ENCODE results near the gene MYBBP1A. TPM values are rescaled to one million over a fixed set of nuclear protein-coding genes. Genes with fewer than 3 reads are reported as not detected.
"Not testable (repeated sequence)": the region's sequence is repeated elsewhere in the genome, so short reads cannot be mapped to it uniquely, and the experiment has no call there.

MYBBP1A gene
- total RNA-seq, 1 experiment from 2014 or later, result 177 TPM

DNA sequence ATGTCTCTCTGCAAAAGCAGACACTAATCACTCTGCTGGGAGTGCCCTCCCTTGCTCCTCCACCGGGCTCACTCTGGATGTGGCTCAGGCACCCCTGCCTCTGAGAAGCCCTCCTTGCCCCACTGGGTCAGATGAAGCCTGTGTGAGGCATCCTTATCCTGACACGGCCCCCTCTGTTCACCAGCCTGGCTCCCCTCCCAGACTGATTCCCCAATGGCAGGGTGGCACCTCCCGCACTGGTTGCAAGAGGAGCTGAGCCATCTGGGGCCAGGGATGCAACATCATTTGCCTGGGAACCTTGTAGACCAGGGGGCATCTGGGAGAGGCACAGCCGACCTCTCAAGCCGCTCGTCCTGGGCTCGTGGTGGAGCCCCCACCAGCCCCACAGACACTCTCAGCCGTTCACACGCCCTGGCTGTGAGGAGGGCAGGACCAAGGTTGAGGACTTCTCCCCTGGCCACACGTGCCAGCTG is 35.8 kb upstream of the MYBBP1A start:
- DNase-seq (ENCODE audit: low spot score), result no peak

GRCh38 chr17:4590042-4590441 is 34.9 kb upstream of the MYBBP1A start:
- DNase-seq (ENCODE audit: low spot score), result not testable (repeated sequence)

- DNase-seq (ENCODE audit: low spot score), result no peak
Observed at GRCh38 chr17:4588898-4589625, 33.9 kb upstream of the MYBBP1A start.

DNA sequence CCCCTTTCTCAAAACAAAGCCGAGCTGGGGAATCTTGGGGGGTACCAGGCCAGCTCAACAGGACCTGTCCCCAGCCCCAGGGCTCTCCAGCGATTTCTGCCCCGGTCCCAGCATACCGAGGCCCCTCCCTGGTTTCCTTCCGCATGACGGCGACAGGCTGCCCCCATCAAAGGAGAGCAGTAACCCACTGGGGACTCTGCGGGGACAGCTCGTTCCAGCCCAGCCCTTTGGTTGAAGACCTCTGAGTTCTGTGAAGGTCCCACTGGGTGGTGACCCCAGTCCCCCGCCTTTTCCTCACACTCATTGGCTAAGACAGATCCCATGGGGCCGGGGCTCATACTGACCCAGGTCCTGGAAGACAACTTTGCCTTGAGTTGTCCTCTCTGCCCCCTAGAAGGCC is 33.2 kb upstream of the MYBBP1A start:
- DNase-seq (ENCODE audit: low spot score), result no peak

GRCh38 chr17:4587803-4588202 is 32.6 kb upstream of the MYBBP1A start:
- DNase-seq (ENCODE audit: low spot score), result no peak

GRCh38 chr17:4587195-4587594 is 32.0 kb upstream of the MYBBP1A start:
- DNase-seq (ENCODE audit: low spot score), result no peak

- DNase-seq (ENCODE audit: low spot score), result no peak
Observed at GRCh38 chr17:4586043-4586442, 30.9 kb upstream of the MYBBP1A start.

- DNase-seq (ENCODE audit: low spot score), result no peak
Observed at GRCh38 chr17:4585638-4585994, 30.4 kb upstream of the MYBBP1A start.

- no peak for DNase-seq (ENCODE audit: low spot score)
Observed at GRCh38 chr17:4584917-4585637, 29.9 kb upstream of the MYBBP1A start.

DNA sequence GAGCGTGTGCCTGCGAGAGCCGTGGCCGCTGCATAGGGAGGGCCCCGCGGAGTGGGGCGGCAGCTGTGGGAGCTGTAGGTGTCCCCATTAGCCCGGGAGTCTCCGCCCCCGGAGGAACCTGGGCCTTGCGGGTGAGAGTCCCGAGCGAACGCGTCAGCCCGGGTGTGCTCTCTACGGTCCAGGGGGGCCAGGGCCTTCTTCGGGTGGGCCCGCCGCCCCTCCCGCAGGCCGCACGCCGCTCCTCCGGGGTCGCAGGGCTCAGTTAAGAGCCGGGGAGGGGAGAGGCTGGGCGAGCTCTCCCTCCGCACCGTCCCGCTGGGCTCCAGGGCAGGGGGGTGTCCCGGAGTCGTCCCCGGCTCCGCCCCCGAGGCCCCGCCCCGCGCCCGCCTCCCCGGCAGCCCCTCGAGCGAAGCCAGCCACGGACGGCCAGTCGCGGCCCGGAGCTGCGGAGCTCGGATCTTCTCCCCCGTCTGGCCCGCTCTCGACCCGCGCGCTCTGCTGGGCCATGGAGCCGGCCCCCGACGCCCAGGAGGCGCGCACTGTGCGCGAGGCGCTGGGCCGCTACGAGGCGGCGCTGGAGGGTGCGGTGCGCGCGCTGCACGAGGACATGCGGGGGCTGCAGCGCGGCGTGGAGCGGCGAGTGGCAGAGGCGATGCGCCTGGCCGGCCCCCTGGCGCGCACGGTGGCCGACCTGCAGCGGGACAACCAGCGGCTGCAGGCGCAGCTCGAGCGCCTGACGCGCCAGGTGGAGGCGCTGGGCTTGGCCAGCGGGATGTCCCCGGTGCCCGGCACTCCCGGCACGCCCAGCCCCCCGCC is 29.1 kb upstream of the MYBBP1A start, which contains the start of gene SMTNL2:
SMTNL2 (plus strand) TSS at position 429 of the 816 bp plus-strand sequence; CDS start at position 506, 77 bp downstream.
- DNase-seq (ENCODE audit: low spot score), result no peak

DNA sequence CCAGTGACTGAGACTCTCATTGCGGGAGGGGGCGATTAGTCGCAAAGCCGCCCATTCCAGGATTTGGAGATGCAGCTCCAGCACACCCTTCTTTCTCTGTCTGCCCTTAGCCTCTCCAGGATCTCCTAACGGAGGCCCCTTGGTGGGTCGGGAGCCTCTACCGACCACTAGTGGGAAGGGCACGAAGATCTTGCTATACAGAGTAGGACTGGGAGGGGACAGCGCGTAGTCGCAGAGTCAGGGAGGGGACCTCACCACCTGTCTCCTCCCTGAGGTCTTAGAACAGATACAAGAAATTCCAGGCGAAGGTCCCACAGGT is 28.6 kb upstream of the MYBBP1A start:
- no peak for DNase-seq (ENCODE audit: low spot score)

- DNase-seq (ENCODE audit: low spot score), result no peak
Observed at GRCh38 chr17:4583206-4583605, 28.0 kb upstream of the MYBBP1A start.

DNA sequence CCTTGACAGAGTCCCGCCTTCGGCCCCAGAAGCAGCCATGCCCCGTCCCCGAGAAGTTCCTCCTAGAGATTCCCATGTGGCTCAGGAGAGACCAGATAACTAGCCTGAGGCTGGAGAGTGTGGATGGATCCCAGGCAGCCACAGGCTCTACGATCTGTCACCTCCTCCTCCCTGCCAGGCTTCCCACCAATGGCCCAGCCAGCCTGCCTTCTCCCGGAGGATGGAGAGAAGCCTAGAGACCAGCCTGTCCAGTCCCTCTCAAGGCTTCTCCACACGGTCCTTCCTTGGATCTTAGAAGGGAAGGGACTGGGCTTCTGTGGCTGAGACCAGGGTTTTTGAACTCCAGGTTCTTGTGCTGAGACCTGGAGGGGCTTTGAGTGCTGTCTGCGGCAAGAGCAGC is 27.5 kb upstream of the MYBBP1A start:
- no peak for DNase-seq (ENCODE audit: low spot score)

GRCh38 chr17:4582101-4582501 is 26.9 kb upstream of the MYBBP1A start:
- DNase-seq (ENCODE audit: low spot score), result no peak

GRCh38 chr17:4580291-4580690 is 25.1 kb upstream of the MYBBP1A start:
- no peak for DNase-seq (ENCODE audit: low spot score)

DNA sequence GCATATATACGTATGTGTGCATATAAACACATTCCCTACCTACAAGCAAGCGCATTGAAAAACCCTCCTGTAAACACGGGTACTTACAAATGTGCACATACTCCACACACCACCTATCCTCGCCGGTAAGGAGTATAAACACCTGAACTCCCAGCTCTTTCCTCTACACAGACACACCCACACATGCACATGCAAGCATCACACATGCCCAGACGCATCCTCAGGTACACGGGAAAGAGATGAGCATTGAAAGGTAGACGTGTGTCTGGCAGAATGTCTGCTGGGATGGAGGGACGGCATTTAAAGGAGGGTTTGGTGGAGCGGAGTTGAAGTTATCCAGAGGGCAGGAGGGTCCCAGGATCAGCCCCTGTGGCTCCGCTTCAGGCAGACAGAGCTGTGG is 24.5 kb upstream of the MYBBP1A start:
- DNase-seq (ENCODE audit: low spot score), result no peak

DNA sequence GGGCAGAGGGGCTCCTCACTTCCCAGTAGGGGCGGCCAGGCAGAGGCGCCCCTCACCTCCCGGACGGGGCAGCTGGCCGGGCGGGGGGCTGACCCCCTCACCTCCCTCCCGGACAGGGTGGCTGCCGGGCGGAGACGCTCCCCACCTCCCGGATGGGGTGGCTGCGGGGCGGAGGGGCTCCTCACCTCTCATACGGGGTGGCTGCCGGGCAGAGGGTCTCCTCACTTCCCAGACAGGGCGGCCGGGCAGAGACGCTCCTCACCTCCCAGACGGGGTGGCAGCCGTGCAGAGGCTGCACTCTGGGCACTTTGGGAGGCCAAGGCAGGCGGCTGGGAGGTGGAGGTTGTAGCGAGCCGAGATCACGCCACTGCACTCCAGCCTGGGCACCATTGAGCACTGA is 23.2 kb upstream of the MYBBP1A start:
- not testable (repeated sequence) for DNase-seq (ENCODE audit: low spot score)

GRCh38 chr17:4577386-4577993 is 22.3 kb upstream of the MYBBP1A start:
- no peak for DNase-seq (ENCODE audit: low spot score)

DNA sequence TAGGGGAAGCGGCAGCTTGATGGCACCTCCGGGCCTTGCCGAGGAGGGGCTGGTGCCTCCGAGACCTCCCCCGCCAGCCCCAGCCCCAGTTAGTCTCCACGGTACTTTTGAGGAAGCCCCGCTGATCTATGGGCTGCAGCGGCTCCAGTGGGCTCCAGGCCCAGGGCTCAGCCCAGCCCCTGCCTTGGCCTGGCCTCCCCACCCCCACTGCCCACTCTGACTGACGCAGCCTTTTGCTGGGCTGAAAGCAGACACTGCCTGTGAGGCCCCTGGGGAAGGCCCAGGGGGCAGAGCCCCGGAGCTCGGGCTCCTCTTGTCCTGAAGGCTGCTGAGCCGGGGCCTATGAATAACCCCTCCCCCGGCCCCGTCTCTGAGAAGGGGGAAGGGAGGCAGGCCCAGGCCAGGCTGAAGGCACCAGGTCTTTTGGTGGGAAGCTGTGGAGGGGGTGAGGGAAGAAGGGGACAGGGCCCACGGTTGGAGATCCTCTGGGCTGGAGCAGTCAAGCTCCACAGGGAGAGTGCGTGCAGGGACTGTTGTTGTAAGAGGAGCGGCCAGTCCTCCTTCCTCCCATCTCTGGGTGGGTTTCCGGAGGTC is 21.6 kb upstream of the MYBBP1A start:
- DNase-seq (ENCODE audit: low spot score), result no peak

GRCh38 chr17:4576161-4576558 is 21.0 kb upstream of the MYBBP1A start:
- no peak for DNase-seq (ENCODE audit: low spot score)

GRCh38 chr17:4574448-4575045 is 19.4 kb upstream of the MYBBP1A start:
- no peak for DNase-seq (ENCODE audit: low spot score)

Measured in HT-29 (cell line).